ENCODE measurements around the gene SPRR5.

DNA sequence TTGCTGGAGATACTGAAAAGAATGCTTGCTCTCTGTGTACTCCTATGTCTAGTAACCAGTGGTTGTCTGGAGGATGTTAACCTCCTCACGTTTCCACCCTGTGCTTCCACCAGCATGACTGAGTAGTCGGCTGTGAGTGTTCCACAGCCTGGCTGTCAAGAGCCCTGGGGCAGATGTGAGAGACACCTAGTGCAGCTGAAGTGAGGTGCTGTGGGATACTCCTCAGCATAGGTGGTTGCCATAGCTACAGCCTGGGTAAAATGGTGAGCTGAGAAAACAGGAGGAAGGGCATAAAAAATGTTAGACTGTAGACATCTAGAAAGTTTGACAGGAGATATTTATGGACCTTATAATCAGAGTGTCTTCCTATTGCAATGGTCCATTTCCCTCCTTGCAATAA is 22.8 kb upstream of the SPRR5 start:
- TF ChIP-seq POLR2AphosphoS5 (IDR thresholded peaks at IDR 0.05; ENCODE audit: low read depth, low read length) (no peak), SPI1 (IDR thresholded peaks at IDR 0.05; ENCODE audit: low read depth, low read length) (no peak)
